Heart right ventricle (tissue), 16 donors: Measurements from ENCODE around the gene CDH9. TPM values are rescaled to one million over a fixed set of nuclear protein-coding genes. Genes with fewer than 3 reads are reported as not detected.

Experiments used
- ATAC-seq, 8 donors: fragments of 200-7000 bp; cut with Tn5 transposase; one replicate each; pipeline ENCODE4 v1.9.1; 2020; ENCODE audit warnings: mild to moderate bottlenecking in 8 of 8, moderate library complexity in 8 of 8, moderate number of reproducible peaks in 1 of 8
- DNase-seq, 2 donors: peaks; one replicate each; pipeline ENCODE4 v3.0.0-alpha.2; 2020
- H3K27ac ChIP-seq, 10 donors: fragments of 200-600 bp; sonication (generic) in 2 of 10; one replicate each; pipeline versions ENCODE4 v1.5.0 to v1.8.0; 2020 to 2022; ENCODE audit warnings: mild to moderate bottlenecking in 3 of 10
- H3K27me3 ChIP-seq, 7 donors: fragments of 200-600 bp; one replicate each; pipeline ENCODE4 v1.8.0; 2021 to 2022; ENCODE audit warnings: mild to moderate bottlenecking in 2 of 7
- H3K36me3 ChIP-seq, 9 donors: fragments of 200-600 bp; sonication (generic) in 1 of 9; one replicate each; pipeline versions ENCODE4 v1.5.0 to v1.8.0; 2020 to 2022; ENCODE audit warnings: mild to moderate bottlenecking in 2 of 9
- H3K4me1 ChIP-seq, 9 donors: fragments of 200-600 bp; sonication (generic) in 1 of 9; one replicate each; pipeline versions ENCODE4 v1.5.0 to v1.8.0; 2020 to 2022; ENCODE audit warnings: mild to moderate bottlenecking in 4 of 9
- H3K4me3 ChIP-seq, 10 donors: fragments of 200-600 bp; sonication (generic) in 2 of 10; one replicate each; pipeline versions ENCODE4 v1.5.0 to v1.8.0; 2020 to 2022; ENCODE audit warnings: mild to moderate bottlenecking in 7 of 10, moderate library complexity in 2 of 10
- H3K9me3 ChIP-seq, 11 donors: fragments of 200-600 bp in 10 of 11; sonication (generic) in 2 of 11; one replicate each; pipeline versions ENCODE4 v1.5.0 to v1.8.0; 2013 to 2022; ENCODE audit warnings: mild to moderate bottlenecking in 2 of 11, control low read depth in 1 of 11, moderate library complexity in 1 of 11
- CTCF ChIP-seq, 9 donors: fragments of 200-600 bp; sonication (generic) in 2 of 9; IDR thresholded peaks; one replicate each; pipeline versions ENCODE4 v1.5.0 to v1.8.0; 2021 to 2022; ENCODE audit warnings: antibody characterized with exemption in 9 of 9, mild to moderate bottlenecking in 5 of 9, moderate library complexity in 1 of 9
- WGBS, 2 donors: extraction: QIAGEN DNeasy Blood & Tissue Kit; methylation state at CpG; one replicate each; pipeline ENCODE4 v1.1.7; 2013; ENCODE audit warnings: inconsistent platforms in 1 of 2; 5-methylcytosine and 5-hydroxymethylcytosine counted together
- intact Hi-C, 10 donors: fragments of 100-400 bp; cut with DNase I; formaldehyde crosslinking; loops; one replicate each; pipeline versions ENCODE4 v1.11.1 to v1.14.2; 2022
- polyA plus RNA-seq, 2 donors: library from polyadenylated mRNA; stranded (reverse); fragments of 200-250 nt; gene quantifications; one replicate each; pipeline ENCODE4 v1.2.3, GENCODE V29; 2013
- total RNA-seq, 10 donors: library from RNA; stranded (reverse); fragmentation: NEBNext Ultra II Directional in 3 of 10; extraction: Animal tissue kit (Norgen Biotek cat#: 25700) in 3 of 10; gene quantifications; one replicate each; pipeline versions ENCODE4 v1.2.1 to v1.2.4, GENCODE V29; 2021 to 2023
- donor health status: Arrhythmogenic right ventricular cardiomyopathy.
- donor health status: ischemic (EF 13 %, LVEDD 7.1; RV severe dilation, severe dysfunction).
- donor health status: healthy with polysubstance abuse.
- donor health status: DM: no; HTN: yes; CAD: no.
- donor health status: DM: no; HTN: no; CAD: no.
- donor health status: ischemic (EF 25% LVEDD 6.9; RV normal size, moderate dysfunction).
- donor health status: ischemic (EF 25% LVEDD 5.7; RV mildly dilated, moderate dysfunction).
- donor health status: healthy.
- donor health status: DM: yes; HTN: yes; CAD: no.
- donor health status: Ischemic cardiomyopathy.
- donor health status: ischemic (EF 35%, LVEDD 5.7; RV mildly dilated, moderate dysfunction).
- donor health status: nonischemic (EF 11% LVEDD 7.7; RV severe dilation, severe dysfunction).
- donor health status: DM: yes; HTN: yes; CAD: no.
- donor health status: PGD.
- donor health status: ischemic (EF 29% LVEDD 5.4; RV normal size, mild dysfunction).
- donor health status: nonischemic (EF 23%, LVEDD 6.1; RV moderate dilation, normal function).

CDH9 gene
- total and polyA plus RNA-seq, 12 donors, result not detected

- intact Hi-C loops, result no loop called here
- no peak for TF ChIP-seq CTCF (IDR thresholded peaks at IDR 0.05)
- Histone ChIP-seq H3K27me3 (no peaks in the 10 kb centered on the region), H3K4me1 (no peaks in the 10 kb centered on the region), H3K36me3 (no peaks in the 10 kb centered on the region), H3K9me3 (peaks cover 0 to 9% (median 0%) of the 10 kb centered on the region in 11 donors), H3K27ac (no peak overlapping the region), H3K4me3 (no peak overlapping the region)
- ATAC-seq (no peak), DNase-seq (no peak)
Measured at GRCh38 chr5:26894719-26895263, 143.6 kb downstream of the CDH9 start.

- ATAC-seq (no peak), DNase-seq (no peak)
- H3K27me3 ChIP-seq, result no peaks in the 10 kb centered on the region
- no peaks in the 10 kb centered on the region for H3K36me3 ChIP-seq
- no peaks in the 10 kb centered on the region for H3K4me1 ChIP-seq
- H3K9me3 ChIP-seq, result peaks cover 0 to 6% (median 0%) of the 10 kb centered on the region in 11 donors
- intact Hi-C loops, result no loop called here
- no peak overlapping the region for H3K27ac ChIP-seq
- TF ChIP-seq CTCF (IDR thresholded peaks at IDR 0.05), result no peak
- no peak overlapping the region for H3K4me3 ChIP-seq
Measured at GRCh38 chr5:26893078-26893477, 145.3 kb downstream of the CDH9 start.

GRCh38 chr5:26889815-26890214, 148.6 kb downstream of the CDH9 start:
- no peak for ATAC-seq
- no peaks in the 10 kb centered on the region for H3K27me3 ChIP-seq
- TF ChIP-seq CTCF (IDR thresholded peaks at IDR 0.05), result no peak
- no peak for DNase-seq
- 52 to 59% methylated on average over 3 of the region's 3 CpGs for whole genome bisulfite sequencing, 2 donors
- intact Hi-C loops, result no loop called here
- H3K9me3 ChIP-seq, result peaks cover 0 to 5% (median 0%) of the 10 kb centered on the region in 11 donors
- H3K36me3 ChIP-seq, result no peaks in the 10 kb centered on the region
- no peak overlapping the region for H3K27ac ChIP-seq
- no peak overlapping the region for H3K4me3 ChIP-seq
- no peaks in the 10 kb centered on the region for H3K4me1 ChIP-seq

GRCh38 chr5:26884481-26884880, 153.9 kb downstream of the CDH9 start:
- no peaks in the 10 kb centered on the region for H3K27me3 ChIP-seq
- H3K27ac ChIP-seq, result no peak overlapping the region
- no peak overlapping the region for H3K4me3 ChIP-seq
- intact Hi-C loops, result no loop called here
- peaks cover 0 to 5% (median 0%) of the 10 kb centered on the region in 11 donors for H3K9me3 ChIP-seq
- 53% methylated on average over 2 of the region's 2 CpGs for WGBS, 2 donors
- H3K36me3 ChIP-seq, result no peaks in the 10 kb centered on the region
- ATAC-seq (no peak), DNase-seq (no peak)
- no peaks in the 10 kb centered on the region for H3K4me1 ChIP-seq
- TF ChIP-seq CTCF (IDR thresholded peaks at IDR 0.05), result no peak
